LNCAP (cell line): ENCODE data around the gene SLC26A2.

Experiments
- TF ChIP-seq, protein P1 (sequence below): fragments of 450-650 bp; IDR thresholded peaks from 2 replicates; pipeline ENCODE4 v1.5.1; 2017; ENCODE audit warnings: mild to moderate bottlenecking

The SLC26A2 gene

DNA sequence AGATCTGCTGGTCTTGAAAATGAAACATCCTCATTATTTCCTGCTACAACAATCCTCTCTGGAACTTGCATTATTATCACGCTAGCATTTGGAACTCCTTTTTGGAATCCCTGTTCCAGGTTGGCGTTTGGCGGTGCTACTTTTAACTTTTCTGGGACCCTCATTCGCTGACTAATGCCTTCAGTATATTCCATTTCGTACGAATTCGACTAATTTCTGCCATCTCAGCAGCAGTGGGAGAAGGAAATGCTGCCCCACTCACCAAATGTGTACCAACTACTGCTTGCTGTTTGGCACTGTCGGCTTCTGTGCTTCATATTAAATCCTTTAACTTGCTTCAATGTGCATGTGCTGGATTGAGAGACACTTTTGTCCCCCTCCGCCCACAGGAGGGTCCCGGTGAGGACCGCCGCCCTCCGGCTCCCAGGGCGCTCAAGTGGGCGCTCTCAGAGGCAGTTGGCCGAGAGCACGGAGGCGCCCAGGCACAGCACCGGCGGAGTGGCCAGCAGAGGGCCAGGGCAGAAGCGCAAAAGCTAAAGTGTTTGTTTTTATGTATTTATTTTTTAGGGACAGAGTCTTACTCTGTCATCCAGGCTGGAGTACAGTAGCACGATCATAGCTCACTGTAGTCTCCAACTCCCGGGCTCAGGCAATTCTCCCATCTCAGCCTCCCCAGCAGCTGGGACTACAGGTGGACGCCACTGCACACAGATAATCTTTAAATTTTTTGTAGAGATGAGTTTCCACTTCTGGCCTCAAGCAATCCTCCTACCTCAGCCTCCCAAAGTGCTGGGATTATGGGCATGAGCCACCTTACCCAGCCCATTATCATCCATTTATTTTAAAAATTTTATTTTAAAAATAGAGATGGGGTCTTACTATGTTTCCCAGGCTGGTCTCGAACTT is 27.9 kb upstream of the SLC26A2 start:
- TF ChIP-seq, protein P1, sequence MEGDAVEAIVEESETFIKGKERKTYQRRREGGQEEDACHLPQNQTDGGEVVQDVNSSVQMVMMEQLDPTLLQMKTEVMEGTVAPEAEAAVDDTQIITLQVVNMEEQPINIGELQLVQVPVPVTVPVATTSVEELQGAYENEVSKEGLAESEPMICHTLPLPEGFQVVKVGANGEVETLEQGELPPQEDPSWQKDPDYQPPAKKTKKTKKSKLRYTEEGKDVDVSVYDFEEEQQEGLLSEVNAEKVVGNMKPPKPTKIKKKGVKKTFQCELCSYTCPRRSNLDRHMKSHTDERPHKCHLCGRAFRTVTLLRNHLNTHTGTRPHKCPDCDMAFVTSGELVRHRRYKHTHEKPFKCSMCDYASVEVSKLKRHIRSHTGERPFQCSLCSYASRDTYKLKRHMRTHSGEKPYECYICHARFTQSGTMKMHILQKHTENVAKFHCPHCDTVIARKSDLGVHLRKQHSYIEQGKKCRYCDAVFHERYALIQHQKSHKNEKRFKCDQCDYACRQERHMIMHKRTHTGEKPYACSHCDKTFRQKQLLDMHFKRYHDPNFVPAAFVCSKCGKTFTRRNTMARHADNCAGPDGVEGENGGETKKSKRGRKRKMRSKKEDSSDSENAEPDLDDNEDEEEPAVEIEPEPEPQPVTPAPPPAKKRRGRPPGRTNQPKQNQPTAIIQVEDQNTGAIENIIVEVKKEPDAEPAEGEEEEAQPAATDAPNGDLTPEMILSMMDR, result peak; percentile 88; the same call in 1 of the 2 replicates

DNA sequence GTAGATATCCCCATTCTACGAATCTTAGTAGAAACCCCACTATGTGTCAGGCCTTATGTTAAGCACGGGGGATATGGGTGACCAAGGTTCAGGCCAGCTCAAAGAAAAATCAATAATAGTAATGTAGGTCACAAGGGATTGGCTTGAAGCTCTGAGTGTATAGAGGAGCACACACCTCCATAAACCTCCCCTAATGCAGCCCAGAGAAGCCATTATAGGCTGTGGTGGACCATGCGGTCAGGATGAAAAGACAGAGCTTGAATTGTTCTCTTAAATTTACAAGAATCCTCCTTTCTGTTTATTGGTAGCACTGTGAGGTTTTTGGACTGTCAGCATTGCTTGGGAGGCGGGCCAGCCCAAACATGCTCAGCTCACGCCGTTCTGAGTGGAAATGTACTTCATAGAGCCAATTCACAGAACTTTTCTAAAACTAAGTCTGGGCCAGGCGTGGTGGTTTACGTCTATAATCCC is 25.1 kb upstream of the SLC26A2 start:
- TF ChIP-seq, protein P1, result no peak

DNA sequence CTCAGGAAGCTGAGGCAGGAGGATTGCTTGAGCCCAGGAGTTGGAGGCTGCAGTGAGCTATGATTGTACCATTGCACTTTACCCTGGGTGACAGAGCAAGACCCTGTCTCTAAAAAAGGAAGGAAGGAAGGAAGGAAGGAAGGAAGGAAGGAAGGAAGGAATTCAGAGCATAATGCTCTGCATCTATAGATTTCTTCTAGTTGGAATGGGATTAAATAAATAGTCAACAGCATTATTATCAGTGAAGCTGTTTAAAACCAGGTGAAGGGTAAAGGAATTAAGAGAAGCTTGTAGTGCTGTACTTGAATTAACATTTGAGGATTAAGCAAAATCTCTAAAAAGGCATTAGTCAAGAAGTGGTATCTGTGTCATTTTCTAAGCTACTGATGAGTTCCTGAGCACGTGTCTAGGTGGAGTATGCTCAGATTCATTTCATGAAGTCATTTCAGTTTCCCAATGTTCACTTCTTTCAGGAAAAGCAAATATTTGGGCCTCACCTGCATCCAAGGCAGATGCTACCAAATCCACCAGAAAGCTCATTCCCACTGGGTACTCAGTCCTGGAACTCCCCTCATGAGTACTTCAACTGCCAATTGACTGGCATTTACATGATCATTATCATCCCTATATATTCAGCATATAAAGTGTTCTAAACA is 24.4 kb upstream of the SLC26A2 start:
- TF ChIP-seq, protein P1, result no peak

DNA sequence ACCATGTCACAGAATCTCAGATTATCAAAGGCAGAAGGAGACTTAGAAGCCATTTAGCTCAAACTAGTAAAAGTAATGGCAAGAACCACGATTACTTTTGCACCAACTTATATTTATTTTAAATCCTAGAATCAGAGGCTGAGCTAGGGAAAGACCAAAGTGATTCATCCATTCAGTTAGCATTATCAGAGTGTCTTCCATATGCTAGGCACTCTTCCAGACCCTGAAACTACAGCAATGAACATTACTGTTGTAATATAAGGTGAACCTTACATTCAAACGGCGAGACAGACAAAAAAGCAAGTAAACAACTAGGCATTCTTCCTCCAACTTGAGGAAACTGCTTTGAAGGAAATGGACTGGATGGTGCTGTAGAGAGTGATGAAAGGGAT is 23.9 kb upstream of the SLC26A2 start:
- TF ChIP-seq, protein P1, result no peak

DNA sequence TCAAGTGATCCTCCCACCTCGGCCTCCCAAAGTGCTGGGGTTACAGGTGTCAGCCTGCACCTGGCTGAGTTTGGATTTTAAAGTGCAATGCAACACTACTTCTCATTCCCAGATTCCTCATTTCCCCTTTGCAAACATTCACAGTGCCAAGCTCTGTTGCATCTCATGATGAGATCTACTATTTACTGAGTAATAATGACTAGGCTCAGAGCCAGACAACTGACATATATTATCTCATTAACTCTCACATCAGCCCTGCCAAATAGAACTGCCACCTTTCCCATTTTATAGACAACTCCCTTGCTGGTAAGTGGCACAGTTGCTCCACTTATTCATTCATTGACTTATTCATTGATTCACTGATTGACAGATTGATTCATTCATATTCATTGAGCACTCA is 22.9 kb upstream of the SLC26A2 start:
- TF ChIP-seq, protein P1, result no peak

DNA sequence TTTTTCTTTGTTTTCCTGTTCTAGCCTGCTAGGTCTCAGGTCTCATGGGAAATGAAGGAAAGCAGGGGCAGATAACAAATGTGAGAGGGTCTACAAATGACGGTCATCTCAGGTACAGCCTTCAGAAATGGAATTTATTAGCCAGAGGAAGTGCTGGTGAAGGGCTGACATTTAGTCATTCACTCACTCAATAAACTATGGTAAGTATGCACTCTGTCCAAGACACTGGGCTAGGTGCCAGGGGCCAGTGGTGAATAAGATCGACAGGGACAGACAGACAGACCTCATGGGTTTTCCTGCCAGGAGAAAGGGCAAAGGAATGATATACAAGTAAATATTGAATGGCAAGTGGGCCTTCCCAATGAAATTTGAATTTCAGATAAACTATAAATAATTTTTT is 22.3 kb upstream of the SLC26A2 start:
- TF ChIP-seq, protein P1, result no peak

DNA sequence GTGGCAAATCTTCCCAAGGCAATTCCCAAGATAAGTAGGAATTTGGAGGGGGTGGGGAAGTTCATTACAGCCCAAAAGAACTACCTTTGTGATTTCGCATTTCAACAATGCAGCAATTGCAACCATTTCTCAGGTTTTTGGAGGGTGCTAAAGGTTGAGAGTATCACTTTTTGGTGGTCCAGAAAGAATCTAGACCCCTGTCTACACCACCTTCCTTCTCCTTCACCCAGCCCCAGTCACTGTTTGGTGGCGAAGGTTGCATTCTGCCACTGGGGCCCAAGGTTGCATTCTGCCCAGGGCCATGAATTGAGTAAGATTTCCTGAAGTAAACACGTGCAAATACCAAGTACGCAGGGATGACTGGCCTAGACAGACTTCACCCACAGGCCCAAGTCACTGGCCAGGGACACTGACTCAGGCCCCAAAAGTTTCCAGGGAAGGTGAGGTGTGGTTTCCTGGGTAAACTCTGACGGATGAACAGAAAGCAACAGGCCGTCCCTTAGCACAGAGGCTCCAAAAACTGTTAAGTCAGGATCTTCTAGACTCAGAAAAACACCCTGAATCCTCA is 21.7 kb upstream of the SLC26A2 start:
- TF ChIP-seq, protein P1, result no peak
